ENCODE results near the gene MOB3B.

The MOB3B gene

DNA sequence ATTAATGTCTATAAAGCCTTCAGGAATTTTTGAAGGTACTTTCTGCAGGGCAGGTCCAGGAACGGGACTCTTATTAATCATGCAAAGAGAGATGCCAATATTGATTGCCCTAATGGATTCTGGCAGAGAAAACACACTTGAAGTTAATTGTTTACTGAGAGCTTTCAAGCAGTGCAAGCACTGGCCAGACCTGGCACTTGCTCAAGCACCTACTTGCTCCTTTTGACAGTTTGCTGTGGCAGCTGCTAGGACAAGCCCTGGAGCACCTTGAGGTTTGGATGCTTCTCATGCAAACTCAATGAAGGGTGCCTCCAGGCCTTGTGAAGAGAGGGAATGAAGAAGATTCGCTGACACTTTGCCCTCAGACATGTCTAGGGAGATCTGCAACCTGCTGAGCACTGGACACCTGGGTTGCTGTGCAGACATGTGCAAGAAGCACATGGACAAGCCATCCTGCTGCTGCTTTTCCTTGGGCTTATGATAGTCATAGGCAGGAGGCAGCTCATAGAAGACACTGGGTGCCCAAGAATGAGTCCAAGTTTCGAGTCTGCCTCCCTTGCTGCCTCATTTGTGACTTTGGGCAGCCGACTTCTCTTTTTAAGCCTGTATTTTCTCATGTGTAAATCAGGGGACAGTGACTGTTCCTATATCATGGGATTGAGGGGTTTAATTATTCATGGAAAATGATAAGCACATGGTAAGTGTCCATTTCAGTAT, 143.8 kb downstream of the MOB3B start:
- DNase-seq, result peak; percentile 66

- DNase-seq, result no peak
Measured at GRCh38 chr9:27384262-27385014, 145.2 kb downstream of the MOB3B start.

GRCh38 chr9:27383524-27383923, 146.1 kb downstream of the MOB3B start:
- no peak for DNase-seq

GRCh38 chr9:27382975-27383374, 146.6 kb downstream of the MOB3B start:
- DNase-seq, result no peak

GRCh38 chr9:27382308-27382707, 147.3 kb downstream of the MOB3B start:
- no peak for DNase-seq

DNA sequence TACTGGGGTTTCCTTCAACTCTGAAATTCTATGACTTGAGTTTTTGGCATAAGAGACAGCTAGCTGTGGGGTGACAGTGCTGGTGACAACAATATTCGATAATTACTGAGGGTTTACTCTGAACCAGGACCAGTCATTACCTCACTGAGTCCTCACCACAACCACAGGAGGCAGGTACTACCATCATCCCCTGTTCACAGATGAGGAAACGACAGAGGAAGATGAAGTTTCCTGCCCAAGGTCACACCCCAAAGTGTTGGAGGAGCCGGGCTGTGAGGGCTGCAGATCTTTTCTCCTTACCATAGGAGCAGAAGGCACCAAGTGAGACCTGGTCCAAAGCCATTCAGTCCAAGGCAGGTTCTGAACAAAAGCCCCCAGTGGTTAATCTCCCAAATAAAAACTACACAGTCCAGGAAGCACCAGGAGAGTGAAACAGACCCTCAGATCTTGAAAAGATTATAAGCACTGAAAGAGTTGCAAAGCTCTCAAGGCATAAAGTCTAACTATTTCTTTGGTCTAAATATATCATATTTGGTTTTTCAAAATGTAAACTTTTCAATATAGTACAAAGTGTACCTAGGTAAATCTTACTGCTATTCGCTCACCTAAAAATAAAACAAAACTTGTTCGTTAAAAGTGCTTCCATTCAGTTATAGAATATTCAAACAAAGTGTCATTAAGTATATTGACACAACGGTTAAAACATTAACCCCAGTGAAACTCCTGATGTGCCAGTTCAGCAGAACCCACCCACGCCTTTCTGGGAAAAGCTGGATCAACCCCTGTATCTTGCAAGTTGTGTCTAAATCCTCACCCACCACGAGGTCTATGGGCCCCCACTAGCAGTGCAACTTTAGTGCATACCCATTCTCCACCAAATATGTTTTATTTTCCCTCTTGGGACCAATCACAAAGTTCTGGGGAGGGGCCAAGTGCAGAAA, 150.0 kb downstream of the MOB3B start:
- no peak for DNase-seq

- no peak for DNase-seq
Measured at GRCh38 chr9:27377811-27378456, 151.7 kb downstream of the MOB3B start.

DNA sequence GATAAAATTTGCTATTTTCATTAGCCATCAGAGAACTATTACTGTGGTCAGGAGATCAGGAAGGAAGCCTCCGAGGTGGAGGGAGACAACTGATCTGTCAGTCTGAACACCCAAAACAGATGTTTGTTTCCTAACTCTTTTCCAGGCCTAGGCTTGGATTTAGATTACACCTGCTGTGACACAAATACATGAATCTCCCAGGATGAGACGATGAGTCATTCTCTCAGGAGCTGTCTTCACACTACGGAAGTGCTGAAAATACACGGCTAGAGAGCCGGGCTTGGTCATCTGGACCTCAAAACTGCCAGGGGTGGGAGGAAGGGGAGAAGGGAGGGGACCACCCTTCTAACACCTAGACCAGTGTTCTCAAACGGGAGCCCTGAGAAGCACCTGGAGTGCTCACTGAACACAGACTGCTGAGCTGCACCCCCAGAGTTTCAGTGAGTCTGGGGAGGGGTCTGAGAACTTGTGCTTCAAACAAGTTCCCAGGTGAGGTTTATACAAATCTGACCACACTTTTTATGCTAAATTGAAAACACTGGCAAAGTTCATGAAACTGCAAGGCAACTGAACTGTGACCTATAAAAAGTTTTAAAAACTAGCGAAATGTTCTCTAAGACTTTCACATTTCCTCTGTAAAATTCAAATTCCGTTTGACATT, 152.3 kb downstream of the MOB3B start:
- no peak for DNase-seq

DNA sequence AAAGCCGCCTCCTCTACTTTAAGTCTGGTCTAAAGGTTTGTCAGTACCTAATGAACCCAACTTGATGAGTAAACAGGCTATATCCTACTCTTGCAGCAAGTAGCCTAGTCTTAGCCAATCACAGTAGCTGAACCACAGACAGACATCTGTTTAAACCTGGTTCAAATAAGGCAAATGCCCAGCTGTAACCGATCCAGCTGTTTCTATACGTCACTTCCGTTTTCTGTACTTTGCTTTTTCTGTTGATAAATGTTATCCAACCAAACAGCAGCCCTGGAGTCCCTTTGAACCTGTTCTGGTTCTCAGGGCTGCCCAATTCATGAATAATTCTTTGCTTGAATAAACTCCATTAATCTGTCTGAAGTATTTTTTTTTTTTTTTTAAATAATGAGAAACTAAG, 155.8 kb downstream of the MOB3B start:
- DNase-seq, result no peak

DNA sequence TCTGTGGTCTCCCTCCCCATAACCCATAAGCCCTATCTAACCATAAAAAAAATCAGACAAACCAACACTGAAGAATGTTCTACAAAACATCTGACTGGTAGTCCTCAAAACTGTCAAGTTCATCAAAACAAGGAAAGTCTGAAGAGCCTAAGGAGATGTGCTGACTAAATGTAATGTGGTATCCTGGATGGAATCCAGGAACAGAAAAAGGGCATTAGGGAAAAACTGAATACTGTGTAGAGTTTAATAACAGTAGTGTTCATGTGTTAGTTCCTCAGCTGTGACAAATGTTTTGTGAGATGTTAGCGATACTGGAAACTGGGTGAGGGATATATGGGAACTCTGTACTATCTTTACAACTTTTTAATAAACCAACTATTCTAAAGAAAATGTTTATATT, 157.0 kb downstream of the MOB3B start:
- DNase-seq, result no peak

DNA sequence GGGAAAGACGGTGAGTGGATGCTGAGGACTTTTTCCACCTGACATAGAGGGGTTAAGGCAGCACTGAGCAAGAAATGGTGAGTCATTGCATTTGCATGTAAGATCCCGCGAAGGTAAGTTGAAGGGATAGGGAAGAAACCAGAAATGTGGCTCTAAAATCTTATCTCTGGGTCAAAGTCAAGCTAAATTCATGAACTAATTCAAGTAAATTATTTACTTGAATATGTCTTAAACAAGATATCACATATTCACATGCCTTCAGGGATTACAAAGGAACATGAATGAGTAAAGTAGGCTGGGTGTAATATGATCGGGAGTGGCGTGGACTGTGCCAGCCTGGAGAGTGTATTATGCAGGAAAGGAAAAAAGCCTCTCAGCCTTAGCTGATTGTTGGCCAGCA, 158.2 kb downstream of the MOB3B start:
- peak; percentile 5 for DNase-seq

DNA sequence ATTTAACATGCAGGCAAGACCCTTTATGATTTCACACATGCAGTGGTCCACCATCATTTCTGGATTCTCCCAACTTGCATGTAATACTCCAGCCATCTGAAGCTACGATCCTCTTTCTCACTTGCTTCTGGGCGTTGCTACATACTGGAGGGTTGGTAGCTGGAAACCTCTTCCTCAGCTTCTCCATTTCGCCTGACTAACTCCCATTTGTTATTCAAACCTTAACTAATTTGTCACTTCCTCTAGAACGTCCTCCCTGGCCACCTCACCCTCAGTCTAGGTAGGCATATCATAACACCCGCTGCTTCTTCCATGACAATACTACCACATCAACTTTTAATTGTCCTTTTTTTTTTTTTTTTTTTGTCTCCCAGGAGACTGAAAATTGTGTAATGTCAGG, 160.0 kb downstream of the MOB3B start:
- DNase-seq, result no peak

GRCh38 chr9:27368316-27368985, 161.2 kb downstream of the MOB3B start:
- no peak for DNase-seq

GRCh38 chr9:27367921-27368315, 161.7 kb downstream of the MOB3B start:
- no peak for DNase-seq

- no peak for DNase-seq
Measured at GRCh38 chr9:27367175-27367798, 162.3 kb downstream of the MOB3B start.

DNA sequence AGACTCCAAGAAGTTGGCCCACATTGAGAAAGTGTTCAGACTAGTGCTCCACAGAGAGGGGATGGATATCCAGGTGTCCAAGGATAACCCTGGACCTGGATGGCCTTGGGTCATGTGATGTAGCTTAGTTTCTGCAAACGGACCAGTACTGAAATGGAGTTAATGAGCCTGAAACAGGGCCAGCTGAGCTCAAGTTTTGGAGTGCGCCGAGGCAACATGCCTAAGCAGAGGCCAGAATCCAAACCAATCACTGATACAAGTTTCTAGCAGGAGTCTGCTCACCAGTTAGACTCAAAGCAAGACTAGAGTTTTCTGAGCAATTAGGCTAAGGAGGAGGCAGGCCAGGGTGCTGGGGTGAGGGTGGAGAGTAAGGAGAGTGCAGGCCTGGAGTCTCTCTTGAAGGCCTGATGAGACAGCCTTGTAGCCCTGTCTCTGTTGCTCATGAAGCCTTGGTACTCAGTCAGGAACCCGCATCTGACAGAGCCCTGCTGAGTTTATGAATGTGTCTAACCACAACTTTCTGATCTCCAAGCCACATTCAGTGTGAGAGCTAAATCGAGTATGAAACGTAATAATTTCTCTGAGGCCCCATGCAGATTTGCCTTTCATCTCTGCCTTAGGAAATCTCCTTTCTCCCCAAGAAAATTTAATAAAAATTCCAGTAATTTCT, 163.8 kb downstream of the MOB3B start:
- DNase-seq, result no peak

- DNase-seq, result no peak
Measured at GRCh38 chr9:27362447-27363210, 167.0 kb downstream of the MOB3B start.

DNA sequence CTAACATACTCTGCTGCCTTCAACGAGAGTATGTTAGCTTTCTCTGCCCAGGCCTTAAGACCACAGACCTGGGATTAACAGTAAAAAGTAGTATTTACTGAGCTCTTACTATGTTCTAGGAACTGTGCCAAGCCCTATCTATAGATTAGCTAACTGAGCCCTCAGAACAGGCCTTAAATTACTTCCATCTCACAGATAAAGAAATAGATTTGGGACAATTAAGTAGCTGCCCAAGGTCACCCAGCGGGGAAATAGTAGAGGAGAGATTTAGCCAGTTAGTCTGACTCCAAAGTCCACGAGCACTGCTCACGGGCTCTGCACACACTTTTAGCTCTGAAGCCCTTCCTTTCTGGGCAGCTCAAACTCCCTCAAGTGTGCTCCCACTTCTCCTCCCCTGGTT, 168.1 kb downstream of the MOB3B start:
- DNase-seq, result no peak

DNA sequence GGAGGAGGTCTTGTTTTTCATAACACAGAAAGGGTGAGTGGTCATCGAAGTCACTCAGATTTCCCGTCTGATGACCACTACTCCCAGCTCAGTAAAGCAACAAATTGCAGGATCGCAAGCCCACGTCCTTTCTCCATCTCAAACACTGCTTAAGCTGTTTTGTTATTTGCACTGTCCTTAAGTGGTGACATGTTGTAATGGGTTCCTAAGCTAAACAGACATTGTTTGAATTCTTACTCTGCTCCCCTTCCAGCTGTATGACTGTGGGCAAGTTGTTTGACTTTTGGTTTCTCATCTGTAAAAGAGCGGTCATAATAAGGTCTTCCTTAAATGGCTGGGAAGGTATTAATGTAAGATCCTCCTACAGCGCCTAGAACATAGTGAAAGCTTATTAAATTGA, 169.9 kb downstream of the MOB3B start:
- no peak for DNase-seq

GRCh38 chr9:27358007-27358406, 171.6 kb downstream of the MOB3B start:
- DNase-seq, result no peak
